ENCODE results near the gene SLC7A8. TPM values are rescaled to one million over a fixed set of nuclear protein-coding genes. Genes with fewer than 3 reads are reported as not detected.

The SLC7A8 gene
- total RNA-seq, 1 donor from 2014 or later, result 3.3 TPM

DNA sequence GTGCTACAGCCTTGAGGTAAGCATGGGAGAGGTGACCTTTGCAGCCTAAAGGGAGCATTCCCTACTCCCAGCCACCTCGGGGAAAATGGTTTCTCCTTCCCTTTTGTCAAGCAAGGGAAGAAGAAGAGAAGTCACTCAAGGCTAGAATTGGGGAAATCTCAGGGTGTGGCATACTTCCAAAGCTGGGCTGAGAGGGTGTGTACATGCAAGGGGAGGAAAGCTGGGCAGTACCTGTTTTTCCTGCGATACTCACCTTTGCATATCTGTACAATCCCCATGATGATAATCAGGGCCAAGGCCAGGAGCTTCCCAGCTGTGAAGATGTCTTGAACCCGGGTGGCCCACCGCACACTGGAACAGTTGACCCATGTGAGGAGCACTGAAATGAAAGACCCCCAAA lies 40.6 kb downstream of the SLC7A8 start:
- H3K4me3 ChIP-seq (ENCODE audit: low read depth, low read length), result no peak overlapping the region
- DNase-seq (ENCODE audit: low read depth), result no peak
- TF ChIP-seq, protein P1, sequence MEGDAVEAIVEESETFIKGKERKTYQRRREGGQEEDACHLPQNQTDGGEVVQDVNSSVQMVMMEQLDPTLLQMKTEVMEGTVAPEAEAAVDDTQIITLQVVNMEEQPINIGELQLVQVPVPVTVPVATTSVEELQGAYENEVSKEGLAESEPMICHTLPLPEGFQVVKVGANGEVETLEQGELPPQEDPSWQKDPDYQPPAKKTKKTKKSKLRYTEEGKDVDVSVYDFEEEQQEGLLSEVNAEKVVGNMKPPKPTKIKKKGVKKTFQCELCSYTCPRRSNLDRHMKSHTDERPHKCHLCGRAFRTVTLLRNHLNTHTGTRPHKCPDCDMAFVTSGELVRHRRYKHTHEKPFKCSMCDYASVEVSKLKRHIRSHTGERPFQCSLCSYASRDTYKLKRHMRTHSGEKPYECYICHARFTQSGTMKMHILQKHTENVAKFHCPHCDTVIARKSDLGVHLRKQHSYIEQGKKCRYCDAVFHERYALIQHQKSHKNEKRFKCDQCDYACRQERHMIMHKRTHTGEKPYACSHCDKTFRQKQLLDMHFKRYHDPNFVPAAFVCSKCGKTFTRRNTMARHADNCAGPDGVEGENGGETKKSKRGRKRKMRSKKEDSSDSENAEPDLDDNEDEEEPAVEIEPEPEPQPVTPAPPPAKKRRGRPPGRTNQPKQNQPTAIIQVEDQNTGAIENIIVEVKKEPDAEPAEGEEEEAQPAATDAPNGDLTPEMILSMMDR (conservative IDR thresholded peaks at IDR 0.05; ENCODE audit: low read depth, low read length), result no peak

DNA sequence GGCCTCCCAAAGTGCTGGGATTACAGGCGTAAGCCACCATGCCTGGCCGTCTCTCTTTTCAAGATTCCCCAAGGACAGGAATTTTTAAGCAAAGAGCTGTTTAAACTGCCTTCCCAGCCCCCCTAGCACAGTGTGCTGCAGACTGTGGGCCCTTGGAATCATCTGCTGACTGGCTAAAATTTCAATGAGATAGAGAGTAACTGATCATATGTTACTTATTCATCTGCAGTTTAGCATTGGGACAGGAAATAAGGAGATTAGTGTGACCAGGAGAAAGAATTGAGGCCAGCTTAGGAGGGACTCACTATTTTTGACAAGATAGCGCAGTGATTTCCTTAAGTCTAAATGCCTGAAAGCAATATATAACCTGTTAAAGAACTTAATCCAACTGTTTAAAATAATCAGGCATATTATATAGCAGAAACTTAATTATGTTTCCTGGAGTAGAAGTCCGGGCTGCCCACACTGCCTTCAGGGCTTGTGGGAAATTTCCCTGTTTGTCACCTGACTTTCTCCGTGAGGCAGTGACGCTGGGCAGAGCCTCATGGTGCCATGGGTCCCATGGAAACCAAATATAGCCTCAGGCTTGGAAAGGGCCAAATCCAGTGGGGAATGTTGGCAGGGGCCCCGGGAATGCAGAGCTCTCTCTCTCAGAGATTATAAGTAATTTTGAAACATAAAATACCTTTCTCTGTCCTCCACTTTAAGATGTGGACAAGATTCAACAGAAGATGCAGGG lies 41.6 kb downstream of the SLC7A8 start:
- DNase-seq (ENCODE audit: low read depth), result peak; percentile 43
- TF ChIP-seq, protein P1 (conservative IDR thresholded peaks at IDR 0.05; ENCODE audit: low read depth, low read length), result no peak
- no peak overlapping the region for H3K4me3 ChIP-seq (ENCODE audit: low read depth, low read length)

DNA sequence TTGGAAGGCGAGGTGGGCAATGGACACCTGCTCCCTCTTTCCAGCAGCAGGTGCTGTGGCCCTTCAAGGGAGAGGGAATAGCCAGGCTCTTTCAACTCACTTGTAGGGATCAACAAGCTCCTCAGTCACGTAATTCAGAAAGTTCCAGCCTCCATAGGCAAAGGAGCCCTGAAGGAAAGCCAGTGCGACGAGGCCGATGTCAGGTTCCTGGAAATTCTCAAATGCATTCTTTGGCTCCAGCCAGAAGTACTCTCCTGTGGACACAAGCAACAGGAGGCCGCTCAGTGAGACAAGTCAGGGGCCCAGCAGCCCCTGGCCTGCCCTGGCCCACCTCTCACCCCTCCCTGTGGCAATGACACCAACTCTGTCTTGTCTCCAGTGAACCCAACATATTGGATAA lies 43.1 kb downstream of the SLC7A8 start:
- TF ChIP-seq, protein P1 (conservative IDR thresholded peaks at IDR 0.05; ENCODE audit: low read depth, low read length), result no peak
- no peak for DNase-seq (ENCODE audit: low read depth)
- H3K4me3 ChIP-seq (ENCODE audit: low read depth, low read length), result no peak overlapping the region

GRCh38 chr14:23139874-23140273 lies 43.6 kb downstream of the SLC7A8 start:
- DNase-seq (ENCODE audit: low read depth), result no peak
- H3K4me3 ChIP-seq (ENCODE audit: low read depth, low read length), result no peak overlapping the region
- TF ChIP-seq, protein P1 (conservative IDR thresholded peaks at IDR 0.05; ENCODE audit: low read depth, low read length), result no peak

- no peak overlapping the region for H3K4me3 ChIP-seq (ENCODE audit: low read depth, low read length)
- TF ChIP-seq, protein P1 (conservative IDR thresholded peaks at IDR 0.05; ENCODE audit: low read depth, low read length), result no peak
- no peak for DNase-seq (ENCODE audit: low read depth)
Measured at GRCh38 chr14:23137813-23138535, 45.5 kb downstream of the SLC7A8 start.

DNA sequence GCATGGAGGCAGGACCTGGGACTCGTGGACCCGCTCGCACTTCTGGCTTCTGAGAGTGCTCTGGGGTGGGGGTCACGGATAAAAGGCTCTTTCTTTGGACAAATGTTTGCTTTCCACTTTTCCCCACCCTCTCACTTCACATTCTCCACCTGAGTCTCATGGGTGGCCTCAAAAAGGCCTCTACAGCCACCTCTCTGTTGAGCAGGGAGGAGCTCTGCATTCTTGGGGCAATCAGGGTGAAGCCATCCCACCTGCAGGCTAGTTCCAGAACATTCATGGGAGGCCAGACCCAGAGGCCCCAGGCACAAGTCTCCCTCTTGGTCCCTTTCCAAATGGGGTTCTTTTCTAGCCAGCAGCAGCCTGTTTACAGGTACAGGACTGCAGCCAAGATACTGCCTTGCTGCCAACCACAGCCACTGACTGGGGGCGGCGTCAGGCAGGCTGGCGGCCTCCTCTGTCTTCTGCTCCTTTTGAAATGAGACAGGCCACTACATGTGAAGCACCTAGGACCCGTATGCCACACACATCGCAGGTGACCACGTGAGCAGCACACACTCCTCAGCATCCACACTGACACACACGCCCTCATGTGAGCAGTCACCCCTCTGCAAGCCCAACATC lies 46.2 kb downstream of the SLC7A8 start:
- no peak overlapping the region for H3K4me3 ChIP-seq (ENCODE audit: low read depth, low read length)
- TF ChIP-seq, protein P1 (conservative IDR thresholded peaks at IDR 0.05; ENCODE audit: low read depth, low read length), result no peak
- DNase-seq (ENCODE audit: low read depth), result no peak

All from epithelial cell of proximal tubule (primary cell).